ENCODE data around the gene MAPK10. TPM values are rescaled to one million over a fixed set of nuclear protein-coding genes. Genes with fewer than 3 reads are reported as not detected.

Gene MAPK10
- total RNA-seq, 6 donors from 2014 or later: 11.1 to 89.1 (median 29.5) TPM

- no peak for ATAC-seq (ENCODE audit: low FRiP score in 2 of 2)
- H3K27ac ChIP-seq: no peak overlapping the region
- WGBS, 2 donors: 78 to 81% methylated on average over 1 of the region's 1 CpG
- no peaks in the 10 kb centered on the region for H3K4me1 ChIP-seq
- H3K36me3 ChIP-seq: no peaks in the 10 kb centered on the region
- no peaks in the 10 kb centered on the region for H3K9me3 ChIP-seq
- no peak overlapping the region for H3K4me3 ChIP-seq
- DNase-seq: no peak
- no peaks in the 10 kb centered on the region for H3K27me3 ChIP-seq
- TF ChIP-seq, protein P1, sequence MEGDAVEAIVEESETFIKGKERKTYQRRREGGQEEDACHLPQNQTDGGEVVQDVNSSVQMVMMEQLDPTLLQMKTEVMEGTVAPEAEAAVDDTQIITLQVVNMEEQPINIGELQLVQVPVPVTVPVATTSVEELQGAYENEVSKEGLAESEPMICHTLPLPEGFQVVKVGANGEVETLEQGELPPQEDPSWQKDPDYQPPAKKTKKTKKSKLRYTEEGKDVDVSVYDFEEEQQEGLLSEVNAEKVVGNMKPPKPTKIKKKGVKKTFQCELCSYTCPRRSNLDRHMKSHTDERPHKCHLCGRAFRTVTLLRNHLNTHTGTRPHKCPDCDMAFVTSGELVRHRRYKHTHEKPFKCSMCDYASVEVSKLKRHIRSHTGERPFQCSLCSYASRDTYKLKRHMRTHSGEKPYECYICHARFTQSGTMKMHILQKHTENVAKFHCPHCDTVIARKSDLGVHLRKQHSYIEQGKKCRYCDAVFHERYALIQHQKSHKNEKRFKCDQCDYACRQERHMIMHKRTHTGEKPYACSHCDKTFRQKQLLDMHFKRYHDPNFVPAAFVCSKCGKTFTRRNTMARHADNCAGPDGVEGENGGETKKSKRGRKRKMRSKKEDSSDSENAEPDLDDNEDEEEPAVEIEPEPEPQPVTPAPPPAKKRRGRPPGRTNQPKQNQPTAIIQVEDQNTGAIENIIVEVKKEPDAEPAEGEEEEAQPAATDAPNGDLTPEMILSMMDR (IDR thresholded peaks at IDR 0.05): no peak
Measured at GRCh38 chr4:86366920-86367319, 7.1 kb upstream of the MAPK10 start.

DNA sequence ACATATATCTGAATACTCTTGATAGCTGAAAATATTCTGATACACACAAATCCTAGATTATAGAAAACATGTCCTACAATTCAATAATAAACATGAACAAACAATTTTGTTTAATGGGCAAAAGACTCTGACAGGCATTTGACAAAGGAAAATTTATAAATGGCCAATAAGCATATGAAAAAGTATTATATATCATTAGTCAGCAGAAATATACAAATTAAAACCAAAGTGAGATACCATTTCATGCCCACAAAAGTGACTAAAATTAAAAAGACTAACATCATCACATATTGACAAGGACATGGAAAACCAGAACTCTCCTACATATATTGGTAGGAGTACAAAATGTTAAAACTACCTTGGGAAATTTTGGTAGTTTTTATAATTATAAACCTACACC lies 2.7 kb upstream of the MAPK10 start:
- Histone ChIP-seq H3K36me3 (no peaks in the 10 kb centered on the region), H3K27me3 (no peaks in the 10 kb centered on the region), H3K4me1 (peaks cover 0 to 11% (median 2%) of the 10 kb centered on the region in 4 donors), H3K4me3 (no peak overlapping the region), H3K27ac (no peak overlapping the region), H3K9me3 (no peaks in the 10 kb centered on the region)
- no peak for DNase-seq
- TF ChIP-seq, protein P1 (IDR thresholded peaks at IDR 0.05): no peak
- TF ChIP-seq POLR2AphosphoS5 (IDR thresholded peaks at IDR 0.05) (no peak), POLR2A (IDR thresholded peaks at IDR 0.05) (no peak), EP300 (IDR thresholded peaks at IDR 0.05) (no peak)
- ATAC-seq (ENCODE audit: low FRiP score in 2 of 2): no peak

DNA sequence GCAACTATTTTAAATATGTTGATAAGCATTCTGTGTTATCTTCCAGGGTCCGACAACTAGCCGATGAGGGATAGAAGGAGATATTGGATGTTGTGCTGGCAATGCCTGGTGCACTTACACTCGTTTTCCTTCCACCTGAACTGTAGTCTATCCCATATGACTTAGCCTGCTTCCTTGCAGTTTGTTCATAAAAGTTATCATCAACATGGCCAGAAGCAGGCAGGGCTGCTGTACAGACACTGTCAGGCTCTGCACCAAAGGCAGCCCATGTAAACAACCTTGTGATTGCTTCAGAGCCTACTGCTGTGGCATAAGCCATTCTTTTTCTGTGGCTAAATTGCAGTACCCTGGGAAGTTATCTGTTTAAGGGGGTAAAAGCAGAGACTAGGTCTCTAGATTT lies 1.6 kb downstream of the MAPK10 start:
- DNase-seq (no peak), ATAC-seq (ENCODE audit: low FRiP score in 2 of 2) (no peak)
- Histone ChIP-seq H3K27ac (no peak overlapping the region), H3K36me3 (no peaks in the 10 kb centered on the region), H3K27me3 (no peaks in the 10 kb centered on the region), H3K4me1 (peaks cover 0 to 11% (median 2%) of the 10 kb centered on the region in 4 donors), H3K4me3 (no peak overlapping the region), H3K9me3 (no peaks in the 10 kb centered on the region)
- WGBS, 2 donors: 77 to 79% methylated on average over 3 of the region's 3 CpGs
- no peak for TF ChIP-seq POLR2AphosphoS5 (IDR thresholded peaks at IDR 0.05)
- TF ChIP-seq POLR2A (IDR thresholded peaks at IDR 0.05): no peak
- TF ChIP-seq EP300 (IDR thresholded peaks at IDR 0.05): no peak

GRCh38 chr4:86357608-86358007 lies 2.2 kb downstream of the MAPK10 start:
- Histone ChIP-seq H3K36me3 (no peaks in the 10 kb centered on the region), H3K27ac (no peak overlapping the region), H3K4me1 (peaks cover 0 to 11% (median 2%) of the 10 kb centered on the region in 4 donors), H3K4me3 (no peak overlapping the region), H3K27me3 (no peaks in the 10 kb centered on the region), H3K9me3 (no peaks in the 10 kb centered on the region)
- ATAC-seq (ENCODE audit: low FRiP score in 2 of 2) (no peak), DNase-seq (no peak)
- 22 to 30% methylated on average over 1 of the region's 1 CpG for WGBS, 2 donors
- TF ChIP-seq POLR2A (IDR thresholded peaks at IDR 0.05): no peak
- no peak for TF ChIP-seq POLR2AphosphoS5 (IDR thresholded peaks at IDR 0.05)
- TF ChIP-seq, protein P1 (IDR thresholded peaks at IDR 0.05): no peak
- TF ChIP-seq EP300 (IDR thresholded peaks at IDR 0.05): no peak

GRCh38 chr4:86356425-86357210 lies 3.2 kb downstream of the MAPK10 start:
- DNase-seq (no peak), ATAC-seq (ENCODE audit: low FRiP score in 2 of 2) (no peak)
- Histone ChIP-seq H3K4me3 (no peak overlapping the region), H3K27ac (no peak overlapping the region), H3K27me3 (no peaks in the 10 kb centered on the region), H3K9me3 (no peaks in the 10 kb centered on the region), H3K36me3 (no peaks in the 10 kb centered on the region), H3K4me1 (peaks cover 0 to 11% (median 2%) of the 10 kb centered on the region in 4 donors)
- no peak for TF ChIP-seq EP300 (IDR thresholded peaks at IDR 0.05)
- TF ChIP-seq POLR2AphosphoS5 (IDR thresholded peaks at IDR 0.05): no peak
- TF ChIP-seq POLR2A (IDR thresholded peaks at IDR 0.05): no peak
- TF ChIP-seq, protein P1 (IDR thresholded peaks at IDR 0.05): no peak
- WGBS, 2 donors: 81 to 82% methylated on average over 4 of the region's 4 CpGs
